ENCODE data around the gene RBBP8NL.

DNA sequence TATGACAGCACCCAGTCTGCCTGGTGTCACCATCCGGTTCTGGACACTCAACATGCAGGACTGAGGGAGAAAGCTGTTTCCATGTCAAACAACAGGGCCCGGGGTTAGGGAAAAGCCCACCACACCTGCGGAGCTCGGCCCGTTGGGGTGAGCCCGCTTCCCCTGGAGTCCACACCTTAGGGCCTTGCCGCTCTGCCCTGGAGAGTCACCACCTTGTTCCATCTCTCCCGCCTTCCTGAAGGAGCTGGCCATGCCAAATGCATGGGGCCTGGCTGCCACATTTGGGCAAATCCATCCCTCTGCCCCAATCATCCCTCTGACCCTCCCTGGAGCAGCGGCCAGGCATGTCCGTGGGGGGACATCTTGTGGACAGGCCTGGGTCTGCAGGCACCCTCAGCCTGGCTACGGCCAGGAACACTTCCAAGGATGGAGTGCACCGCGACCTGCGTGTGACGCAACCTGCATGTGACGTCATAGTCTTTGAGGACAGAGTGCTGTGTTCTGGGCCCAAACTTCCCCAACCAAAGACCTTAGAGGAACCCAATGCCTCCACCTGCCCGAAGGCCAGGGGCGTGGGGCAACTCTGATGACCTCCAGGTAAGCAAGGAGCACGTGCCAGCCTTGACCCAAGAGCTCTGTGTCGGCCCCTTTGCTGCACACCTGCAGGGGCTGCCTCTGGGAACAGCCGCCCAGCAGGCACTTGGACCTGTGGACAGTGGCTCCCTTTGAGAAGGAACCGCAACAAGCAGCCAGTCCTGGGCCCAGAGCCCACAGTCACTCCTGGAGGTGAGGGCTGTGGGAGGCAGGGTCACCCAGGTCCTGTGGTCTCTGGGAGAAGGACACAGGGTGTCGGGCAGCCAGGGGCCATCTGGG lies 22.0 kb downstream of the RBBP8NL start:
- TF ChIP-seq, protein P1, sequence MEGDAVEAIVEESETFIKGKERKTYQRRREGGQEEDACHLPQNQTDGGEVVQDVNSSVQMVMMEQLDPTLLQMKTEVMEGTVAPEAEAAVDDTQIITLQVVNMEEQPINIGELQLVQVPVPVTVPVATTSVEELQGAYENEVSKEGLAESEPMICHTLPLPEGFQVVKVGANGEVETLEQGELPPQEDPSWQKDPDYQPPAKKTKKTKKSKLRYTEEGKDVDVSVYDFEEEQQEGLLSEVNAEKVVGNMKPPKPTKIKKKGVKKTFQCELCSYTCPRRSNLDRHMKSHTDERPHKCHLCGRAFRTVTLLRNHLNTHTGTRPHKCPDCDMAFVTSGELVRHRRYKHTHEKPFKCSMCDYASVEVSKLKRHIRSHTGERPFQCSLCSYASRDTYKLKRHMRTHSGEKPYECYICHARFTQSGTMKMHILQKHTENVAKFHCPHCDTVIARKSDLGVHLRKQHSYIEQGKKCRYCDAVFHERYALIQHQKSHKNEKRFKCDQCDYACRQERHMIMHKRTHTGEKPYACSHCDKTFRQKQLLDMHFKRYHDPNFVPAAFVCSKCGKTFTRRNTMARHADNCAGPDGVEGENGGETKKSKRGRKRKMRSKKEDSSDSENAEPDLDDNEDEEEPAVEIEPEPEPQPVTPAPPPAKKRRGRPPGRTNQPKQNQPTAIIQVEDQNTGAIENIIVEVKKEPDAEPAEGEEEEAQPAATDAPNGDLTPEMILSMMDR (IDR thresholded peaks at IDR 0.05; ENCODE audit: low read length) = no peak
- TF ChIP-seq EZH2 (IDR thresholded peaks at IDR 0.05; ENCODE audit: borderline replicate concordance, low read length) = no peak

All from OCI-LY1 (cell line).